Activated CD4-positive, alpha-beta memory T cell treated with anti-CD3 and anti-CD28 coated beads for 36 hours (primary cell): Measurements from ENCODE around the gene HYKK. TPM values are rescaled to one million over a fixed set of nuclear protein-coding genes. Genes with fewer than 3 reads are reported as not detected.

ENCODE experiments used
- CTCF ChIA-PET: fragments of 350-600 bp; sonication (Branson Sonifier 250); formaldehyde crosslinking; loops from one replicate; lab custom pipeline; 2021; ENCODE audit warnings: antibody characterized with exemption, inconsistent platforms; lab: Charles Lee
- POLR2A ChIA-PET: fragments of 350-600 bp; sonication (Branson Sonifier 250); formaldehyde crosslinking; loops from one replicate; lab custom pipeline; 2021; ENCODE audit warnings: antibody characterized with exemption; lab: Charles Lee
- DNase-seq: peaks from one replicate; pipeline ENCODE4 v3.0.0-alpha.2; 2020
- H3K27ac Mint-ChIP-seq: one replicate; pipeline ENCODE4 v1.8.0; 2021; ENCODE audit warnings: mixed read lengths
- H3K27me3 Mint-ChIP-seq: one replicate; pipeline ENCODE4 v1.8.0; 2021; ENCODE audit warnings: mixed read lengths
- H3K36me3 Mint-ChIP-seq: one replicate; pipeline ENCODE4 v1.8.0; 2021; ENCODE audit warnings: mixed read lengths
- H3K4me1 Mint-ChIP-seq: one replicate; pipeline ENCODE4 v1.8.0; 2021; ENCODE audit warnings: low read depth, mixed read lengths
- H3K4me3 Mint-ChIP-seq: one replicate; pipeline ENCODE4 v1.8.0; 2021; ENCODE audit warnings: mild to moderate bottlenecking, mixed read lengths
- H3K9me3 Mint-ChIP-seq: one replicate; pipeline ENCODE4 v1.8.0; 2021; ENCODE audit warnings: mixed read lengths
- intact Hi-C: fragments of 100-400 bp; cut with micrococcal nuclease; formaldehyde crosslinking; loops from one replicate; pipeline ENCODE4 v1.15.1; 2023
- total RNA-seq, 2 experiments: library from RNA; stranded (reverse); gene quantifications; one replicate each; pipeline ENCODE4 v1.2.3, GENCODE V29; 2021

The HYKK gene
- 1 to 10 TPM; 2.2 to 2.7 TPM for total RNA-seq

GRCh38 chr15:78506971-78507830 lies at the start of gene HYKK:
TSS of gene HYKK (plus strand) at chr15:78507577. CDS start at chr15:78513089, 5,512 bp downstream.
- no peak within 1 kb of the TSS for H3K27ac Mint-ChIP-seq
- H3K9me3 Mint-ChIP-seq: peaks cover under 1% of the 10 kb centered on the region
- DNase-seq: peak; percentile 87
- peaks cover under 1% of the 10 kb centered on the region for H3K36me3 Mint-ChIP-seq
- intact Hi-C loops: loop anchor here (1.0 kb wide), 2 partner anchors 34 to 69 kb away; partner anchors contain the start of gene IREB2
- peaks cover 19% of the 10 kb centered on the region for H3K4me1 Mint-ChIP-seq
- peak within 1 kb of the TSS; percentile 74 for H3K4me3 Mint-ChIP-seq
- ChIA-PET POLR2A (interaction anchor here (0.5 to 1.9 kb wide), 2 partner anchors 25 to 69 kb away, joined by 3 to 4 read pairs; partner anchors contain the start of gene IREB2), CTCF (interaction anchor here (1.4 kb wide), 1 partner anchor 33 kb away, joined by 6 read pairs; the partner anchor contains the start of gene PSMA4)
- H3K27me3 Mint-ChIP-seq: no peaks in the 10 kb centered on the region

GRCh38 chr15:78460737-78461136 lies 46.6 kb upstream of the HYKK start:
- H3K27ac Mint-ChIP-seq: no peak overlapping the region
- peaks cover 43% of the 10 kb centered on the region for H3K4me1 Mint-ChIP-seq
- intact Hi-C loops: no loop called here
- CTCF ChIA-PET: interaction anchor here (0.5 to 2.2 kb wide), 2 partner anchors 38 to 325 kb away, joined by 3 to 7 read pairs; no protein-coding TSS in a partner anchor
- no peaks in the 10 kb centered on the region for H3K9me3 Mint-ChIP-seq
- H3K27me3 Mint-ChIP-seq: no peaks in the 10 kb centered on the region
- H3K36me3 Mint-ChIP-seq: peaks cover 24% of the 10 kb centered on the region
- POLR2A ChIA-PET: interaction anchor here (0.6 to 0.9 kb wide), 2 partner anchors 22 to 61 kb away, joined by 3 read pairs; no protein-coding TSS in a partner anchor
- no peak overlapping the region for H3K4me3 Mint-ChIP-seq
- no peak for DNase-seq

GRCh38 chr15:78461171-78461888 lies 46.0 kb upstream of the HYKK start:
- Mint-ChIP-seq H3K4me3 (no peak overlapping the region), H3K27ac (no peak overlapping the region), H3K9me3 (no peaks in the 10 kb centered on the region), H3K27me3 (no peaks in the 10 kb centered on the region), H3K4me1 (peaks cover 37% of the 10 kb centered on the region), H3K36me3 (peaks cover 24% of the 10 kb centered on the region)
- intact Hi-C loops: no loop called here
- POLR2A ChIA-PET: interaction anchor here (0.6 to 0.9 kb wide), 3 partner anchors 14 to 60 kb away, joined by 3 read pairs; no protein-coding TSS in a partner anchor
- CTCF ChIA-PET: interaction anchor here (0.5 to 2.2 kb wide), 2 partner anchors 38 to 324 kb away, joined by 3 to 7 read pairs; no protein-coding TSS in a partner anchor
- no peak for DNase-seq

GRCh38 chr15:78469031-78469430 lies 38.3 kb upstream of the HYKK start:
- intact Hi-C loops: no loop called here
- no peak overlapping the region for H3K27ac Mint-ChIP-seq
- H3K4me1 Mint-ChIP-seq: peaks cover 5% of the 10 kb centered on the region
- no peaks in the 10 kb centered on the region for H3K27me3 Mint-ChIP-seq
- DNase-seq: no peak
- H3K4me3 Mint-ChIP-seq: no peak overlapping the region
- no peaks in the 10 kb centered on the region for H3K9me3 Mint-ChIP-seq
- ChIA-PET CTCF (no interaction called here), POLR2A (no interaction called here)
- peaks cover 27% of the 10 kb centered on the region for H3K36me3 Mint-ChIP-seq

GRCh38 chr15:78477295-78477694 lies 30.1 kb upstream of the HYKK start:
- Mint-ChIP-seq H3K4me1 (peaks cover 2% of the 10 kb centered on the region), H3K4me3 (no peak overlapping the region), H3K27me3 (no peaks in the 10 kb centered on the region), H3K36me3 (peaks cover 34% of the 10 kb centered on the region), H3K9me3 (no peaks in the 10 kb centered on the region), H3K27ac (no peak overlapping the region)
- intact Hi-C loops: no loop called here
- no peak for DNase-seq
- ChIA-PET CTCF (no interaction called here), POLR2A (no interaction called here)

GRCh38 chr15:78479650-78480049 lies 27.7 kb upstream of the HYKK start:
- CTCF ChIA-PET: no interaction called here
- intact Hi-C loops: no loop called here
- POLR2A ChIA-PET: interaction anchor here (1.5 kb wide), 1 partner anchor 42 kb away, joined by 5 read pairs; the partner anchor contains the start of gene IREB2
- H3K4me1 Mint-ChIP-seq: peaks cover 2% of the 10 kb centered on the region
- H3K4me3 Mint-ChIP-seq: no peak overlapping the region
- H3K27ac Mint-ChIP-seq: no peak overlapping the region
- H3K9me3 Mint-ChIP-seq: no peaks in the 10 kb centered on the region
- H3K36me3 Mint-ChIP-seq: peaks cover 32% of the 10 kb centered on the region
- H3K27me3 Mint-ChIP-seq: no peaks in the 10 kb centered on the region
- DNase-seq: no peak

- DNase-seq: no peak
- Mint-ChIP-seq H3K27ac (no peak overlapping the region), H3K4me3 (no peak overlapping the region), H3K4me1 (peaks cover 4% of the 10 kb centered on the region), H3K36me3 (peaks cover 29% of the 10 kb centered on the region), H3K9me3 (no peaks in the 10 kb centered on the region), H3K27me3 (no peaks in the 10 kb centered on the region)
- POLR2A ChIA-PET: interaction anchor here (0.6 kb wide), 1 partner anchor 26 kb away, joined by 3 read pairs; no protein-coding TSS in a partner anchor
- intact Hi-C loops: no loop called here
- CTCF ChIA-PET: interaction anchor here (0.9 kb wide), 2 partner anchors 182 to 216 kb away, joined by 4 read pairs; partner anchors contain the start of gene SKIC8
Measured at GRCh38 chr15:78481917-78482316, 25.5 kb upstream of the HYKK start.

- H3K9me3 Mint-ChIP-seq: no peaks in the 10 kb centered on the region
- POLR2A ChIA-PET: no interaction called here
- intact Hi-C loops: no loop called here
- peak overlapping the region; percentile 25 for H3K27ac Mint-ChIP-seq
- no peak overlapping the region for H3K4me3 Mint-ChIP-seq
- DNase-seq: no peak
- peaks cover 2% of the 10 kb centered on the region for H3K4me1 Mint-ChIP-seq
- H3K36me3 Mint-ChIP-seq: peaks cover 56% of the 10 kb centered on the region
- CTCF ChIA-PET: no interaction called here
- H3K27me3 Mint-ChIP-seq: no peaks in the 10 kb centered on the region
Measured at GRCh38 chr15:78492872-78493271, 14.5 kb upstream of the HYKK start.

GRCh38 chr15:78501857-78502256 lies 5.5 kb upstream of the HYKK start:
- intact Hi-C loops: no loop called here
- Mint-ChIP-seq H3K9me3 (peaks cover 4% of the 10 kb centered on the region), H3K27ac (no peak overlapping the region), H3K4me1 (peaks cover 3% of the 10 kb centered on the region), H3K27me3 (no peaks in the 10 kb centered on the region), H3K36me3 (peaks cover 24% of the 10 kb centered on the region), H3K4me3 (no peak overlapping the region)
- no peak for DNase-seq
- POLR2A ChIA-PET: no interaction called here
- CTCF ChIA-PET: no interaction called here

- ChIA-PET POLR2A (no interaction called here), CTCF (no interaction called here)
Measured at GRCh38 chr15:78502641-78503040, 4.7 kb upstream of the HYKK start.

GRCh38 chr15:78507831-78508160 lies 419 bp downstream of the HYKK start:
- no peaks in the 10 kb centered on the region for H3K9me3 Mint-ChIP-seq
- ChIA-PET CTCF (interaction anchor here (1.4 kb wide), 1 partner anchor 33 kb away, joined by 6 read pairs; the partner anchor contains the start of gene PSMA4), POLR2A (interaction anchor here (0.5 to 1.9 kb wide), 2 partner anchors 26 to 70 kb away, joined by 3 to 4 read pairs; partner anchors contain the start of gene IREB2)
- peak overlapping the region; percentile 74 for H3K4me3 Mint-ChIP-seq
- no peaks in the 10 kb centered on the region for H3K27me3 Mint-ChIP-seq
- no peak overlapping the region for H3K27ac Mint-ChIP-seq
- no peaks in the 10 kb centered on the region for H3K36me3 Mint-ChIP-seq
- H3K4me1 Mint-ChIP-seq: peaks cover 19% of the 10 kb centered on the region
- intact Hi-C loops: loop anchor here (1.0 kb wide), 2 partner anchors 34 to 69 kb away; partner anchors contain the start of gene IREB2
- DNase-seq: no peak

More at GRCh38 chr15:78502641-78503040, 4.7 kb upstream of the HYKK start:
- no peak overlapping the region for H3K4me3 Mint-ChIP-seq
- peaks cover 20% of the 10 kb centered on the region for H3K36me3 Mint-ChIP-seq
- H3K27ac Mint-ChIP-seq: no peak overlapping the region
- peaks cover 4% of the 10 kb centered on the region for H3K9me3 Mint-ChIP-seq
- H3K4me1 Mint-ChIP-seq: peaks cover 8% of the 10 kb centered on the region
- intact Hi-C loops: no loop called here
- DNase-seq: no peak
- H3K27me3 Mint-ChIP-seq: no peaks in the 10 kb centered on the region
